Mesenchymal stem cell (in vitro differentiated cells and primary cell): ENCODE results near the gene TSACC.

Experiments
- DNase-seq: peaks from one replicate; pipeline ENCODE4 v3.0.0-alpha.2; 2013
- H2AFZ ChIP-seq: one replicate; pipeline ENCODE4 v1.6.1; 2013; ENCODE audit warnings: low read depth, mild to moderate bottlenecking, control low read depth, inconsistent platforms, low read length, moderate library complexity
- H2AK5ac ChIP-seq: 2 replicates; pipeline ENCODE4 v1.6.1; 2013; ENCODE audit warnings: low read length, moderate library complexity, mild to moderate bottlenecking, inconsistent platforms; ENCODE audit not compliant: severe bottlenecking
- H2BK120ac ChIP-seq: one replicate; pipeline ENCODE4 v1.6.1; 2013; ENCODE audit warnings: low read depth, mild to moderate bottlenecking, inconsistent platforms, low read length, moderate library complexity
- H2BK12ac ChIP-seq, 2 experiments: one replicate each; pipeline ENCODE4 v1.6.1; 2013; ENCODE audit warnings: inconsistent platforms in 2 of 2, low read length in 2 of 2, mild to moderate bottlenecking in 2 of 2, moderate library complexity in 2 of 2, control low read depth in 1 of 2
- H2BK15ac ChIP-seq: one replicate; pipeline ENCODE4 v1.6.1; 2013; ENCODE audit warnings: mild to moderate bottlenecking, low read depth, inconsistent platforms; ENCODE audit not compliant: poor library complexity, severe bottlenecking
- H2BK5ac ChIP-seq: 2 replicates; pipeline ENCODE4 v1.6.1; 2013; ENCODE audit warnings: low read depth, mild to moderate bottlenecking, low read length, control low read depth, inconsistent platforms; ENCODE audit not compliant: poor library complexity, severe bottlenecking
- H3K14ac ChIP-seq, 2 experiments: one replicate each; pipeline ENCODE4 v1.6.1; 2013; ENCODE audit warnings: inconsistent platforms in 2 of 2, low read length in 2 of 2, control low read depth in 1 of 2, mild to moderate bottlenecking in 1 of 2, moderate library complexity in 1 of 2
- H3K18ac ChIP-seq, 2 experiments: one replicate each; pipeline ENCODE4 v1.6.1; 2013; ENCODE audit warnings: inconsistent platforms in 2 of 2, low read length in 2 of 2, control low read depth in 1 of 2, low read depth in 1 of 2, mild to moderate bottlenecking in 1 of 2
- H3K23ac ChIP-seq, 2 experiments: one replicate each; pipeline ENCODE4 v1.6.1; 2013; ENCODE audit warnings: inconsistent platforms in 2 of 2, low read length in 2 of 2, mild to moderate bottlenecking in 2 of 2, moderate library complexity in 2 of 2, control low read depth in 1 of 2
- H3K27ac ChIP-seq: 2 replicates; pipeline ENCODE4 v1.5.1; 2013; ENCODE audit warnings: mild to moderate bottlenecking, moderate library complexity, low read length, control low read depth, inconsistent platforms; ENCODE audit not compliant: poor library complexity, severe bottlenecking
- H3K27me3 ChIP-seq, 2 experiments: 2 replicates each; pipeline versions ENCODE4 v1.6.1 to v1.7.0; 2013; ENCODE audit warnings: low read length in 2 of 2, mild to moderate bottlenecking in 2 of 2, moderate library complexity in 2 of 2, control low read depth in 1 of 2, inconsistent platforms in 1 of 2; ENCODE audit not compliant: control insufficient read depth in 1 of 2, insufficient read depth in 1 of 2
- H3K36me3 ChIP-seq, 2 experiments: 2 replicates each; pipeline versions ENCODE4 v1.6.1 to v1.7.0; 2013; ENCODE audit warnings: low read length in 2 of 2, control low read depth in 1 of 2, inconsistent platforms in 1 of 2, low read depth in 1 of 2, mild to moderate bottlenecking in 1 of 2; ENCODE audit not compliant: insufficient read depth in 2 of 2, control insufficient read depth in 1 of 2
- H3K4ac ChIP-seq, 2 experiments: one replicate each; pipeline ENCODE4 v1.6.1; 2013; ENCODE audit warnings: inconsistent platforms in 2 of 2, low read length in 2 of 2, mild to moderate bottlenecking in 2 of 2, moderate library complexity in 2 of 2, control low read depth in 1 of 2, low read depth in 1 of 2
- H3K4me1 ChIP-seq: 2 replicates; pipeline ENCODE4 v1.6.1; 2013; ENCODE audit warnings: low read depth, low read length, control low read depth; ENCODE audit not compliant: control insufficient read depth, insufficient read depth
- H3K4me2 ChIP-seq: 2 replicates; pipeline ENCODE4 v1.6.1; 2013; ENCODE audit warnings: low read length, mild to moderate bottlenecking, inconsistent platforms; ENCODE audit not compliant: poor library complexity, severe bottlenecking
- H3K4me3 ChIP-seq, 2 experiments: 2 replicates each; pipeline versions ENCODE4 v1.5.1 to v1.7.0; 2013; ENCODE audit warnings: low read length in 2 of 2, mild to moderate bottlenecking in 2 of 2, control low read depth in 1 of 2, low read depth in 1 of 2; ENCODE audit not compliant: insufficient read depth in 1 of 2
- H3K79me1 ChIP-seq: replicated peaks from 2 replicates; pipeline ENCODE4 v1.6.1; 2013; ENCODE audit warnings: mild to moderate bottlenecking, control low read depth, low read length, inconsistent platforms; ENCODE audit not compliant: poor library complexity, severe bottlenecking
- H3K9ac ChIP-seq: 2 replicates; pipeline ENCODE4 v1.7.0; 2013; ENCODE audit warnings: mild to moderate bottlenecking, low read length, moderate library complexity
- H3K9me3 ChIP-seq: 2 replicates; pipeline ENCODE4 v1.7.0; 2013; ENCODE audit warnings: mild to moderate bottlenecking, low read length; ENCODE audit not compliant: control insufficient read depth
- H4K8ac ChIP-seq: one replicate; pipeline ENCODE4 v1.6.1; 2013; ENCODE audit warnings: inconsistent platforms, mild to moderate bottlenecking, low read length, moderate library complexity
- H4K91ac ChIP-seq: one replicate; pipeline ENCODE4 v1.6.1; 2013; ENCODE audit warnings: mild to moderate bottlenecking, low read length, inconsistent platforms
- WGBS: methylation state at CpG from one replicate; pipeline ENCODE4 v1.1.7; 2013; ENCODE audit warnings: mixed read lengths; 5-methylcytosine and 5-hydroxymethylcytosine counted together

TSACC gene

GRCh38 chr1:156386949-156387869 lies 48.9 kb downstream of the TSACC start:
- H3K27me3 ChIP-seq = peaks cover 63 to 64% of the 10 kb centered on the region in 2 experiments
- H2BK15ac ChIP-seq = no peak overlapping the region
- no peak overlapping the region for H3K4me2 ChIP-seq
- H2BK5ac ChIP-seq = no peak overlapping the region
- no peak overlapping the region for H3K14ac ChIP-seq
- H2BK12ac ChIP-seq = no peak overlapping the region
- no peak overlapping the region for H4K91ac ChIP-seq
- H3K9ac ChIP-seq = no peak overlapping the region
- peaks cover 7% of the 10 kb centered on the region for H3K4me1 ChIP-seq
- H3K36me3 ChIP-seq = no peaks in the 10 kb centered on the region
- H2BK120ac ChIP-seq = no peak overlapping the region
- H4K8ac ChIP-seq = no peak overlapping the region
- no peaks in the 10 kb centered on the region for H3K79me1 ChIP-seq
- no peak overlapping the region for H3K18ac ChIP-seq
- H3K9me3 ChIP-seq = no peaks in the 10 kb centered on the region
- no peak overlapping the region for H3K23ac ChIP-seq
- no peak overlapping the region for H2AK5ac ChIP-seq
- H3K4me3 ChIP-seq = no peak overlapping the region
- no peak overlapping the region for H3K27ac ChIP-seq
- no peak for DNase-seq
- H2AFZ ChIP-seq = no peak overlapping the region
- 87% methylated on average over 7 of the region's 8 CpGs for WGBS
- no peak overlapping the region for H3K4ac ChIP-seq

- WGBS = 45% methylated on average over 15 of the region's 15 CpGs
These were observed 49.5 kb downstream of the TSACC start for GRCh38 chr1:156387870-156388173.

GRCh38 chr1:156388174-156389137 lies 50.1 kb downstream of the TSACC start:
- no peaks in the 10 kb centered on the region for H3K79me1 ChIP-seq
- no peak overlapping the region for H2BK12ac ChIP-seq
- no peak overlapping the region for H3K14ac ChIP-seq
- H3K9me3 ChIP-seq = no peaks in the 10 kb centered on the region
- H3K27ac ChIP-seq = no peak overlapping the region
- peaks cover 67 to 73% of the 10 kb centered on the region in 2 experiments for H3K27me3 ChIP-seq
- 16% methylated on average over 65 of the region's 73 CpGs for WGBS
- H3K23ac ChIP-seq = peak overlapping the region in 1 of 2 experiments; percentile 78
- no peak overlapping the region for H4K8ac ChIP-seq
- no peak overlapping the region for H2BK120ac ChIP-seq
- H3K36me3 ChIP-seq = no peaks in the 10 kb centered on the region
- DNase-seq = no peak
- no peak overlapping the region for H2AFZ ChIP-seq
- H3K18ac ChIP-seq = no peak overlapping the region
- H4K91ac ChIP-seq = no peak overlapping the region
- no peak overlapping the region for H3K4me2 ChIP-seq
- no peak overlapping the region for H2BK15ac ChIP-seq
- H3K4me3 ChIP-seq = no peak overlapping the region
- no peak overlapping the region for H2AK5ac ChIP-seq
- H2BK5ac ChIP-seq = no peak overlapping the region
- no peak overlapping the region for H3K9ac ChIP-seq
- H3K4ac ChIP-seq = no peak overlapping the region
- peaks cover 7% of the 10 kb centered on the region for H3K4me1 ChIP-seq

More at GRCh38 chr1:156387870-156388173, 49.5 kb downstream of the TSACC start:
- no peaks in the 10 kb centered on the region for H3K9me3 ChIP-seq
- no peak overlapping the region for H3K14ac ChIP-seq
- H3K4me1 ChIP-seq = peaks cover 7% of the 10 kb centered on the region
- peaks cover 67 to 70% of the 10 kb centered on the region in 2 experiments for H3K27me3 ChIP-seq
- H3K4ac ChIP-seq = no peak overlapping the region
- no peak overlapping the region for H2BK12ac ChIP-seq
- H2AK5ac ChIP-seq = no peak overlapping the region
- H2BK5ac ChIP-seq = no peak overlapping the region
- H4K8ac ChIP-seq = no peak overlapping the region
- no peaks in the 10 kb centered on the region for H3K79me1 ChIP-seq
- H3K4me2 ChIP-seq = no peak overlapping the region
- H2AFZ ChIP-seq = no peak overlapping the region
- H3K4me3 ChIP-seq = no peak overlapping the region
- H2BK120ac ChIP-seq = no peak overlapping the region
- H3K36me3 ChIP-seq = no peaks in the 10 kb centered on the region
- H3K23ac ChIP-seq = peak overlapping the region in 1 of 2 experiments; percentile 10
- H3K27ac ChIP-seq = no peak overlapping the region
- no peak overlapping the region for H3K18ac ChIP-seq
- H3K9ac ChIP-seq = no peak overlapping the region
- no peak overlapping the region for H2BK15ac ChIP-seq
- no peak overlapping the region for H4K91ac ChIP-seq
- no peak for DNase-seq

- no peak overlapping the region for H3K9ac ChIP-seq
- H4K8ac ChIP-seq = no peak overlapping the region
- H3K4me2 ChIP-seq = no peak overlapping the region
- H3K4me1 ChIP-seq = peaks cover 7% of the 10 kb centered on the region
- no peak for DNase-seq
- H4K91ac ChIP-seq = no peak overlapping the region
- 94% methylated on average over 8 of the region's 8 CpGs for WGBS
- H3K36me3 ChIP-seq = no peaks in the 10 kb centered on the region
- H3K4me3 ChIP-seq = no peak overlapping the region
- no peak overlapping the region for H2BK12ac ChIP-seq
- no peak overlapping the region for H3K18ac ChIP-seq
- no peak overlapping the region for H2BK5ac ChIP-seq
- no peak overlapping the region for H3K14ac ChIP-seq
- H3K23ac ChIP-seq = no peak overlapping the region
- no peak overlapping the region for H2AK5ac ChIP-seq
- H3K27me3 ChIP-seq = peaks cover 67 to 73% of the 10 kb centered on the region in 2 experiments
- no peaks in the 10 kb centered on the region for H3K9me3 ChIP-seq
- no peak overlapping the region for H3K4ac ChIP-seq
- no peaks in the 10 kb centered on the region for H3K79me1 ChIP-seq
- no peak overlapping the region for H3K27ac ChIP-seq
- H2AFZ ChIP-seq = no peak overlapping the region
- no peak overlapping the region for H2BK120ac ChIP-seq
- no peak overlapping the region for H2BK15ac ChIP-seq
These were observed 51.0 kb downstream of the TSACC start for GRCh38 chr1:156389311-156389710.
